ENCODE data around the gene FOXQ1.

Gene FOXQ1

GRCh38 chr6:1363298-1363697 is 51.4 kb downstream of the FOXQ1 start:
- no peak for DNase-seq (ENCODE audit: low read depth)

- DNase-seq (ENCODE audit: low read depth), result no peak
These were observed 52.1 kb downstream of the FOXQ1 start for GRCh38 chr6:1363729-1364572.
